Measurements from ENCODE around the gene MPC2. TPM values are rescaled to one million over a fixed set of nuclear protein-coding genes. Genes with fewer than 3 reads are reported as not detected.

Gene MPC2
- polyA plus RNA-seq, 3 donors = 14.2 to 70.3 (median 59.4) TPM

- H3K4me1 ChIP-seq (ENCODE audit: control insufficient read depth in 1 of 2, insufficient read depth in 2 of 2, low read length in 2 of 2) = no peaks in the 10 kb centered on the region
- H3K4me2 ChIP-seq (replicated peaks; ENCODE audit: extremely low read depth, low read length, poor library complexity, severe bottlenecking) = no peak overlapping the region
- Mint-ChIP-seq H3K9me3 (no peaks in the 10 kb centered on the region), H3K36me3 (peaks cover 15% of the 10 kb centered on the region in 2 donors), H3K27ac (no peak overlapping the region), H3K4me3 (no peak overlapping the region), H3K4me1 (peaks cover 10% of the 10 kb centered on the region), H3K27me3 (ENCODE audit: low read depth in 3 of 3) (peaks cover 0 to 2% (median 0%) of the 10 kb centered on the region in 3 donors)
- H3K27me3 ChIP-seq (ENCODE audit: control insufficient read depth in 2 of 2, insufficient read depth in 2 of 2, low read length in 2 of 2) = no peaks in the 10 kb centered on the region
- intact Hi-C loops (cut with micrococcal nuclease) = no loop called here
- no peak for TF ChIP-seq CTCF (IDR thresholded peaks at IDR 0.05)
- DNase-seq = no peak
- H3K27ac ChIP-seq (ENCODE audit: low read depth in 1 of 2, low read length in 2 of 2) = no peak overlapping the region
- peaks cover 33% of the 10 kb centered on the region for H3K79me2 ChIP-seq (ENCODE audit: insufficient read depth, low read length)
- peaks cover 2 to 12% of the 10 kb centered on the region in 2 donors for H3K36me3 ChIP-seq (replicated peaks in 1 of 2; ENCODE audit: control insufficient read depth in 1 of 2, insufficient read depth in 2 of 2, low read length in 2 of 2)
- no peak overlapping the region for H3K9ac ChIP-seq (ENCODE audit: insufficient read depth, low read length, poor library complexity, severe bottlenecking)
- no CpG with 5 or more reads among the region's 2 CpGs for WGBS (ENCODE audit: insufficient coverage)
- H3K4me3 ChIP-seq (replicated peaks in 1 of 3; ENCODE audit: low read depth in 2 of 3, low read length in 3 of 3) = no peak overlapping the region
- no peak overlapping the region for H2AFZ ChIP-seq (ENCODE audit: insufficient read depth, low read depth, low read length, poor library complexity, severe bottlenecking)
- H4K20me1 ChIP-seq (ENCODE audit: insufficient read depth, low read length) = peaks cover 7% of the 10 kb centered on the region
- H3K9me3 ChIP-seq (replicated peaks in 1 of 2; ENCODE audit: control insufficient read depth in 1 of 2, insufficient read depth in 1 of 2, low read length in 2 of 2) = no peaks in the 10 kb centered on the region
Observed at GRCh38 chr1:167924102-167924501, 12.8 kb downstream of the MPC2 start.

- Mint-ChIP-seq H3K36me3 (peaks cover 15% of the 10 kb centered on the region in 2 donors), H3K4me1 (peaks cover 11% of the 10 kb centered on the region), H3K4me3 (no peak overlapping the region), H3K27me3 (ENCODE audit: low read depth in 3 of 3) (peaks cover 0 to 2% (median 0%) of the 10 kb centered on the region in 3 donors), H3K9me3 (no peaks in the 10 kb centered on the region), H3K27ac (no peak overlapping the region)
- no peak for DNase-seq
- H2AFZ ChIP-seq (ENCODE audit: insufficient read depth, low read depth, low read length, poor library complexity, severe bottlenecking) = no peak overlapping the region
- intact Hi-C loops (cut with micrococcal nuclease) = no loop called here
- H3K9ac ChIP-seq (ENCODE audit: insufficient read depth, low read length, poor library complexity, severe bottlenecking) = no peak overlapping the region
- WGBS (ENCODE audit: insufficient coverage) = 100% methylated on average over 1 of the region's 3 CpGs
- H3K36me3 ChIP-seq (replicated peaks in 1 of 2; ENCODE audit: control insufficient read depth in 1 of 2, insufficient read depth in 2 of 2, low read length in 2 of 2) = peaks cover 2 to 12% of the 10 kb centered on the region in 2 donors
- no peaks in the 10 kb centered on the region for H3K9me3 ChIP-seq (replicated peaks in 1 of 2; ENCODE audit: control insufficient read depth in 1 of 2, insufficient read depth in 1 of 2, low read length in 2 of 2)
- TF ChIP-seq CTCF (IDR thresholded peaks at IDR 0.05) = no peak
- H3K4me2 ChIP-seq (replicated peaks; ENCODE audit: extremely low read depth, low read length, poor library complexity, severe bottlenecking) = no peak overlapping the region
- peaks cover 7% of the 10 kb centered on the region for H4K20me1 ChIP-seq (ENCODE audit: insufficient read depth, low read length)
- H3K27ac ChIP-seq (ENCODE audit: low read depth in 1 of 2, low read length in 2 of 2) = no peak overlapping the region
- no peak overlapping the region for H3K4me3 ChIP-seq (replicated peaks in 1 of 3; ENCODE audit: low read depth in 2 of 3, low read length in 3 of 3)
- H3K4me1 ChIP-seq (ENCODE audit: control insufficient read depth in 1 of 2, insufficient read depth in 2 of 2, low read length in 2 of 2) = no peaks in the 10 kb centered on the region
- H3K79me2 ChIP-seq (ENCODE audit: insufficient read depth, low read length) = peaks cover 27% of the 10 kb centered on the region
- no peaks in the 10 kb centered on the region for H3K27me3 ChIP-seq (ENCODE audit: control insufficient read depth in 2 of 2, insufficient read depth in 2 of 2, low read length in 2 of 2)
Observed at GRCh38 chr1:167923324-167924056, 13.4 kb downstream of the MPC2 start.

Measured in CD14-positive monocyte (primary cell).